Fibroblast of lung (primary cell): Measurements from ENCODE around the gene PAK6. TPM values are rescaled to one million over a fixed set of nuclear protein-coding genes. Genes with fewer than 3 reads are reported as not detected.

Experiments used
- DNase-seq, 2 donors: peaks; one replicate each; pipeline versions ENCODE4 v3.0.0 to v3.0.0-alpha.2; 2010; ENCODE audit warnings: low read depth in 2 of 2
- H2AFZ ChIP-seq: 2 replicates; pipeline ENCODE4 v1.5.1; 2012; ENCODE audit warnings: low read length, control low read depth, inconsistent platforms
- H3K27ac ChIP-seq: 2 replicates; pipeline ENCODE4 v1.5.1; 2011; ENCODE audit warnings: low read length, control low read depth; ENCODE audit not compliant: insufficient read depth
- H3K27me3 ChIP-seq: 2 replicates; pipeline ENCODE4 v1.5.1; 2011; ENCODE audit warnings: mild to moderate bottlenecking, low read length; ENCODE audit not compliant: control insufficient read depth, insufficient read depth
- H3K36me3 ChIP-seq: 2 replicates; pipeline ENCODE4 v1.5.1; 2011; ENCODE audit warnings: low read length; ENCODE audit not compliant: control insufficient read depth, insufficient read depth
- H3K4me1 ChIP-seq: 2 replicates; pipeline ENCODE4 v1.5.1; 2011; ENCODE audit warnings: low read length; ENCODE audit not compliant: control insufficient read depth, insufficient read depth; ENCODE audit errors: extremely low read depth
- H3K4me2 ChIP-seq: 2 replicates; pipeline ENCODE4 v1.5.1; 2011; ENCODE audit warnings: low read length, control low read depth; ENCODE audit not compliant: insufficient read depth; ENCODE audit errors: extremely low read depth
- H3K4me3 ChIP-seq, 4 experiments: fragments of 200-600 bp in 1 of 4; sonication (generic) in 1 of 4; replicated peaks in 1 of 4; 2 replicates each; pipeline ENCODE4 v1.5.1; 2011 to 2016; ENCODE audit warnings: low read length in 4 of 4, low read depth in 3 of 4, mild to moderate bottlenecking in 3 of 4, control low read depth in 2 of 4, inconsistent platforms in 1 of 4, mixed read lengths in 1 of 4; ENCODE audit not compliant: insufficient read depth in 1 of 4; ENCODE audit errors: control extremely low read depth in 1 of 4
- H3K79me2 ChIP-seq: 2 replicates; pipeline ENCODE4 v1.5.1; 2012; ENCODE audit warnings: mild to moderate bottlenecking, low read length, inconsistent platforms; ENCODE audit not compliant: control insufficient read depth, insufficient read depth
- H3K9ac ChIP-seq: 2 replicates; pipeline ENCODE4 v1.5.1; 2011; ENCODE audit warnings: mild to moderate bottlenecking, low read length, control low read depth; ENCODE audit not compliant: insufficient read depth
- H3K9me3 ChIP-seq: 2 replicates; pipeline ENCODE4 v1.5.1; 2012; ENCODE audit warnings: low read depth, low read length; ENCODE audit not compliant: control insufficient read depth, insufficient read depth
- H4K20me1 ChIP-seq: 2 replicates; pipeline ENCODE4 v1.5.1; 2011; ENCODE audit warnings: low read length; ENCODE audit not compliant: control insufficient read depth, insufficient read depth; ENCODE audit errors: extremely low read depth
- CTCF ChIP-seq, 2 donors: IDR thresholded peaks in 1 of 2; conservative IDR thresholded peaks in 1 of 2; 1 replicate in 1 of 2; 2 replicates in 1 of 2; pipeline ENCODE4 v1.5.1; 2011 to 2012; ENCODE audit warnings: low read length in 2 of 2, control low read depth in 1 of 2, inconsistent platforms in 1 of 2, low read depth in 1 of 2, mild to moderate bottlenecking in 1 of 2
- EZH2 ChIP-seq: IDR thresholded peaks from 2 replicates; pipeline ENCODE4 v1.5.1; 2012; ENCODE audit warnings: low read length, control low read depth, mild to moderate bottlenecking; ENCODE audit errors: missing control alignments
- polyA plus RNA-seq, 2 donors: library from polyadenylated mRNA; depleted of rRNA in 1 of 2; stranded (reverse) in 1 of 2; unstranded in 1 of 2; fragments of >200 nt; gene quantifications; 2 replicates each; pipeline ENCODE4 v1.2.1, GENCODE V29; 2011 to 2012; ENCODE audit warnings: missing spikeins in 1 of 2
- total RNA-seq: library from RNA; depleted of rRNA; stranded (reverse); fragments of >200 nt; gene quantifications from 2 replicates; pipeline ENCODE4 v1.2.1, GENCODE V29; 2014

PAK6 gene
- total and polyA plus RNA-seq, 2 donors (not counting 1 experiment from before 2014, with no cell fraction given), result 0.03 TPM; not detected in 1

GRCh38 chr15:40235201-40235885 lies 3.5 kb upstream of the PAK6 start:
- no peaks in the 10 kb centered on the region for H3K27me3 ChIP-seq
- H3K36me3 ChIP-seq, result no peaks in the 10 kb centered on the region
- H3K9ac ChIP-seq, result no peak overlapping the region
- no peaks in the 10 kb centered on the region for H4K20me1 ChIP-seq
- no peaks in the 10 kb centered on the region for H3K9me3 ChIP-seq
- no peak overlapping the region for H3K27ac ChIP-seq
- H3K79me2 ChIP-seq, result no peaks in the 10 kb centered on the region
- H3K4me3 ChIP-seq, result no peak overlapping the region
- no peak for DNase-seq
- H2AFZ ChIP-seq, result no peak overlapping the region
- TF ChIP-seq CTCF (conservative IDR thresholded peaks at IDR 0.05 in 1 of 2, IDR thresholded peaks at IDR 0.05 in 1 of 2; ENCODE audit: low read depth in 1 of 2, low read length in 2 of 2), result no peak
- TF ChIP-seq EZH2, result no peak
- no peak overlapping the region for H3K4me2 ChIP-seq
- peaks cover 4% of the 10 kb centered on the region for H3K4me1 ChIP-seq

- peaks cover 4% of the 10 kb centered on the region for H3K4me1 ChIP-seq
- H4K20me1 ChIP-seq, result no peaks in the 10 kb centered on the region
- no peak overlapping the region for H2AFZ ChIP-seq
- no peak for DNase-seq
- TF ChIP-seq EZH2, result no peak
- H3K4me2 ChIP-seq, result peak overlapping the region; percentile 85
- H3K27me3 ChIP-seq, result peaks cover 4% of the 10 kb centered on the region
- peak overlapping the region; percentile 14 to 44 (median 36) for H3K4me3 ChIP-seq
- H3K9ac ChIP-seq, result no peak overlapping the region
- no peak overlapping the region for H3K27ac ChIP-seq
- no peaks in the 10 kb centered on the region for H3K79me2 ChIP-seq
- H3K9me3 ChIP-seq, result no peaks in the 10 kb centered on the region
- H3K36me3 ChIP-seq, result no peaks in the 10 kb centered on the region
Observed at GRCh38 chr15:40239404-40239692, 485 bp downstream of the PAK6 start.

- Histone ChIP-seq H3K36me3 (no peaks in the 10 kb centered on the region), H3K4me1 (peaks cover 4% of the 10 kb centered on the region), H3K4me3 (no peak overlapping the region), H3K9ac (no peak overlapping the region), H3K79me2 (no peaks in the 10 kb centered on the region), H3K27ac (no peak overlapping the region), H3K9me3 (no peaks in the 10 kb centered on the region), H3K27me3 (peaks cover 4% of the 10 kb centered on the region), H2AFZ (no peak overlapping the region), H4K20me1 (no peaks in the 10 kb centered on the region), H3K4me2 (peak overlapping the region; percentile 85)
- no peak for DNase-seq
- TF ChIP-seq EZH2 (no peak), CTCF (conservative IDR thresholded peaks at IDR 0.05 in 1 of 2, IDR thresholded peaks at IDR 0.05 in 1 of 2; ENCODE audit: low read depth in 1 of 2, low read length in 2 of 2) (no peak)
Observed at GRCh38 chr15:40239693-40240618, 1.1 kb downstream of the PAK6 start.
